Measurements from ENCODE around the gene KREMEN1.
A peak's percentile ranks its signal among the peaks of the same experiment; 100 is the strongest.
"Not testable (repeated sequence)": the region's sequence is repeated elsewhere in the genome, so short reads cannot be mapped to it uniquely, and the experiment has no call there.

The KREMEN1 gene

DNA sequence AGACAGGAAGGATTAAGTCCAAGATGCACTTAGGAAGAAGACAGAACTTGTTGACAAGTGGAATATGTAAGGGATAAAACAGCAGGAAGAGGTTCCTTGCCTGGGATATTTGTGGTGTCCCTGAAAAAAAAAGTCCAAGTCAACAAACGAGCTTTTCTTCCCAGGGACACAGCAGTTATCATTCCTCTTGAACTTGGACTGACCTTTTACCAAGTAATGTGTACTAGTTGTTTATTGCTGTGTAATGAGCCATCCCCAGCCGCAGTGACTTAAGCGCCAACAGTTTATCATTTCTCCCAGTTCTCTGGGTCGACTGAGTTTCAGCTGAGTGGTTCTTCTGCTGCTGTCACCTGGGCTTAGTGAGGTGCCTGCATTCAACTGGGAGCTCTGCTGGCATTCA lies 37.0 kb downstream of the KREMEN1 start:
- no peak for DNase-seq

DNA sequence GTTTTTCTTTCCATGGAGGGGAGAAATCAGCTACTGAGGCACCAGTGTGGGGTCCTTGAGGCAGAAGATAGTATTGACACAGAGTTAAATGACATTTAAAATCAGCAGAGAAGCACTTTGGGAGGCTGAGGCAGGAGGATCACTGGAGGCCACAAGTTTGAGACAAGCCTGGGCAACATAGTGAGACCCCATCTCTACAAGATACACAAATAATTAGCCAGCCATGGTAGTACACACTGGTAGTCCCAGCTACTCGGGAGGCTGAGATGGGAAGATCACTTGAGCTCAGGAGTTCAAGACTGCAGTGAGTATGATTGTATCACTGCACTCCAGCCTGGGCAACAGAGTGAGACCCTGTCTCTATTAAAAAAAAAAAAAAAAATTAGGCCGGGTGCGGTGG lies 38.1 kb downstream of the KREMEN1 start:
- DNase-seq = no peak

DNA sequence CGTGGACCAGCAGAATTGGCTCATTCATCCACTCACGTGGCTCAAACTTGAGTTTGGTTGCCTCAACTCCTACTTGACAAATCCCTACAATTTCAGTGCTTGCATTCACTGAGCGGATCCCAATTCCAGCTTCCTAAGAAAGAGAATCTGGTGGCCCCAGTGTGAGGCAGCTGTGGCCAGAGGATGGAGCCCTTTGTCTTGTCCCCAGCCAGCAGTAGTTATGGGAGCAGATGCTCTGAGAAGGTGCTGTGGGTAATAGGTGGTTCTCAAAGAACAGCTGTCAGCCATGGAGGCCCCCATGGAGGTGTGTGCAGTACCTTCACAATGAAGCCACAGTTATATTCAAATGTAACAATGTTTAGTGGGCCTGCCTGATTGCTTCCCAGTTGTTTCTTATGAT lies 39.3 kb downstream of the KREMEN1 start:
- no peak for DNase-seq

DNA sequence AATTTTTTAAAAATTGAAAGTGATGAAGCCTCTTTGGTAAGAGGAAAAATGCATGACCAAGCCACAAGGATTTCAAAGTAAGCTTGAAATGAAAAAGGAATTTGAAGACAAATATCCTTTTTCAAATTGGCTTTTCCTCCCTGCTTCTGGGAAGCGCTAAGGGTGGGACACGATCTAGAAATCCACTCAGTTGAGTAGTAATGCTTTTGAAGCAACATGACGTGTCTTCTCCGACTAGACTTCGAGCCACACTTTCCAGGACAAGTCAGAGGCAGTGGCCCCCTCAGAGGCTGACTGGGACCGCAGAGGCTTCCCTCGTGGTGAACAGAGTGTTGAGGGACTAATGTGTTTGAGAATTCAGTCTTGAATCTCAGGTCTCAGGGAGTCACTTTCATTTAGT lies 39.8 kb downstream of the KREMEN1 start:
- no peak for DNase-seq

DNA sequence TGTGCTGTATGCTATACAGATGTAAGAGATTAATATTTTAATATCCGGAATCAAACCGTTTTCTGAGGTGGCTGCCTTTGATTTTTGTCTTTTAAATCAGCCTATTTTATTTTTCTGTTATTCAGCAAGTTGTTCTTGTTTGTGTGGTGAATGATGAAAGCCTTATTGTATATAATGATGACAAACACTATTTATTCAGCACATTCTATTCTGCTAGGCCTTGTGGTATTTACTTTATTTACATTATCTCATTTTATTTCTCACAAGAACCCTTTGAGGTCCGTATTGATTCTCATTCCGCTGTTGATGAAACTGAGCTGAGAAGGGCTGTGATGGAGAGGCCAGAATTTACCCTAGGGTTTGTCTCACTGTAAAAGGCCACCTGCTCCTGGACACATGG lies 40.5 kb downstream of the KREMEN1 start:
- DNase-seq = no peak

DNA sequence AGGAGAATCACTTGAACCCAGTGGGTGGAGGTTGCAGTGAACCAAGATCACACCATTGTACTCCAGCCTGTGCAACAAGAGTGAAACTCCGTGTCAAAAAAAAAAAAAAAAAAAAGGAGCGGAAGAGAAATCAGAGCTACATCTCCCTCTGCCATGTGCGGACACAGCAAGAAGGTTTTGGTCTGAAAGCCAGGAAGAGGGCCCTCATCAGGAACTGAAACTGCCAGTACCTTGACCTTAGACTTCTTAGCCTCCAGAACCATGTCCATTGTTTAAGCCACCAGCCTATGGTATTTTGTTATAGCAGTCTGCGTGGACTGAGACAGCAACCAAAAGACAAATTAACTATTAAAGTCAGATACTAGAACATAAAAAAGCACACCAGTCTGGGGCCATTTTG lies 41.6 kb downstream of the KREMEN1 start:
- no peak for DNase-seq

DNA sequence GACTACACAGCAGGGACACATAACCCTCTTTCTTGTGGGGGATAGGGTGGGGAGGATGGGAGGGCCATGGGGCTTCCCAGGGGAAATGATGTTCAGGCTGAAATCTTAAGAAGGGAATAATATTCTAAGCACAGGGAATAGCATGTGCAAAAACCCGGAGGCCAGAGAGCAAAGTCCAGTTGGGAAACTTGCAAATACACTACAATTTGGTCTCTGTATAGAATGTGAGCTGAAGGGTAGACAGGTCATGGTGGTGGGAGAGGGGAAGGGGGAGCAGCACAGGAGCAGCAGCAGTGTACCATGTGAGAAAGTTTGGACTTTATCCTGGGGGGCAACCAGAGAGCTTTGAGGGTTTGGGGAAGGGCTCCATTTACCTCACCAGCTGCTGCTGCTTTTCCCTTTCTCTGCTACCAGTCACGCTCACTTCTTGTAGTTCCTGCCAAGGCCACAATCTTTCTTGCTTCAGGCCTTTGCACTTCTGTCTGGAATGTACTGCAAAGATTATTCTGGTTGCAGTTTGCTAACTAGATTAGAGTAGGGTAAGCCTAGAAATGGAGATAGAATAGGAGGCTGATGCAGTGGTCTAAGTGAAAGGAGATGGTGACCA lies 43.0 kb downstream of the KREMEN1 start:
- DNase-seq = no peak

DNA sequence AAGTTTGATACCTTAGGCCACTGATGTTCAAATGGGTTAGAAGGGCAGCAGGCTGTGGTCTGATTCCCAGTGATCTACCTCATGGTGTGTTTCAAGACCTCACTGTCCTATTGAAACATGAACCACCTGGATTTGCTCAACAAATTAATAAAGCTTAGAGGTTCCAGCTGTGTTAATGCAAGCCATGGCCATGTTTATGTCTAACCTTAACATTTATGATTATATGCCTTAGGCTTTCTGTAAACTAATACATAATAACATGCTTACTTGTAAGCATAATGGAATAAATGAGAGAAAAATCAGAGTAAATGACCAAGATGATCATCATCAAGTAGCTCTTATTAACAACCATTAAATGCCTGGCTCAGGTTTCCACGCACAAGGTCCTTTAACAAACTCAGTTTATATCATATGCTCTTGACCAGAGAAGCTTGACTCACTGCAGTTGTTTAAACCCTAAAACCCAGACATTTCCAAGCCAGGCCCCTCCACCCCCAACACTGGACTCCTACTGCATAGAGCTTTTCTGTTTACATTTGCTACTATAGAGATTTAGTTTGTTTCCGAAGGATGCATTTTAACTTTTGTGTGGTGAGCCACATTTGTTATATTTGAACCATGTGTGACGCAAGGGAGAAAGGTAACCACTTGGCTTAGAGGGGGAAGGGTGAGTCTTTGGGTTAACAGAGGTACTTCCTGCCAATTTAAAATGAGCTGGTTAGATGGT lies 43.7 kb downstream of the KREMEN1 start:
- DNase-seq = no peak

DNA sequence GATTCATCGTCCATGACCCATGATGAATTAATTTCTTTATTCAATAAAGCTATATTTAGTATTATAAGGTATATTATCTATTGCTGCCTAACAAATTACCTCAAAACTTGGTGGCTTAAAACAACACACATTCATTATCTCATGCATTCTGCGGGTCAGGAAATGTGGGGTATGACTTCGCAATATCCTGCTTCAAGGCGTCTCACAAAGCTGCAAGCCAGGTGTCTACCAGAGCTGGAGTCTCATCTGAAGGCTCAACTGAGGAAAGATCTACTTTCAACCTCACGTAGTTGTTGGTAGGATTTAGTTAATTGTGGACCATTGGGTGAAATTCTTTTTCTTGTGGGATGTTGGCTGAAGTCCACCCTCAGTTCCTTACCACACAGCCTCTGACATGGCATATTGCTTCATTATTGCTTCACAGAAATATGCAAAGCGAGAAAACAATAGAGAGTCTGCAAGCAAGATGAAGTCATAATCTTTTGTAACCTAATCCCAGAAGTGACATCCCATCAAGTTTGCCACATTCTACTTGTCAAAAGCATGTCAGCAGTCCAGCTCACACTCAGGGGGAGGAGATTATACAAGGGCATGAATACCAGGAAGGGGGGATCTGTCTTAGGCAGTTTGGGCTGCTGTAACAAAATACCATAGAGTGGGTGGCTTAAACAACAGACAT lies 45.1 kb downstream of the KREMEN1 start:
- peak; percentile 36 for DNase-seq

DNA sequence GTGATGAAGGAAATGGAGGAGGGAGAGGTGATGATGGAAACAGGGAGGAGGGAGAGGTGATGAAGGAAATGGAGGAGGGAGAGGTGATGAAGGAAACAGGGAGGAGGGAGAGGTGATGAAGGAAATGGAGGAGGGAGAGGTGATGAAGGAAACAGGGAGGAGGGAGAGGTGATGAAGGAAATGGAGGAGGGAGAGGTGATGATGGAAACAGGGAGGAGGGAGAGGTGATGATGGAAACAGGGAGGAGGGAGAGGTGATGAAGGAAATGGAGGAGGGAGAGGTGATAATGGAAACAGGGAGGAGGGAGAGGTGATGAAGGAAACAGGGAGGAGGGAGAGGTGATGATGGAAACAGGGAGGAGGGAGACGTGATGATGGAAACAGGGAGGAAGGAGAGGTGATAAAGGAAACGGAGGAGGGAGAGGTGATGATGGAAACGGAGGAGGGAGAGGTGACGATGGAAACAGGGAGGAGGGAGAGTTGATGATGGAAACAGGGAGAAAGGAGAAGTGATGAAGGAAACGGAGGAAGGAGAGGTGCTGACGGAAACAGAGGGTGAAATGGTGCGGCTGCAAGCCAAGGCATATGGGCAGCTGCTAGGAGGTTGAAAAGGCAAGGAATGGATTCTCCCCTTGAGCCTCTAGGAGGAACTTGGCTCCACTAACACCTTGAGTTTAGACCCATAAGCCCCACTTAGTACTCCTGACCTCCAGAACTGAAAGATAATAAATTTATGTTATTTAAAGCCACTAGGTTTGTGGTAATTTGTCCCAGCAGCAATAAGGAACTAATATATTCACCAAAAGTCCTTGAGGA lies 47.5 kb downstream of the KREMEN1 start:
- not testable (repeated sequence) for DNase-seq

DNA sequence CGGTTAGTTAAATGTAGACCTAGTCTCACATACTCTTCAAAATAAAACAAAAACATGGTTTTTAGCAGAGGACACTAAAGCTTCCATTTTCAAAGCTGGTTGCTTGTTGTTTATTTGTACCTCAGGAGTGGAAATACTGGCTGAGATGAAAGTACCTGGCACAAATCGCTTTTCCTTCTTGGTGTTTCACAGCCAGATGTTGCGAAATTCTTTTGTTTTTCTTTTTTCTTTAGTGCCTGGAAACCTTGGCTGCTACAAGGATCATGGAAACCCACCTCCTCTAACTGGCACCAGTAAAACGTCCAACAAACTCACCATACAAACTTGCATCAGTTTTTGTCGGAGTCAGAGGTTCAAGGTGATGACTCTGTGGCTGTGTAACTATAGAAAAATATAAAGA lies 48.3 kb downstream of the KREMEN1 start:
- DNase-seq = no peak

DNA sequence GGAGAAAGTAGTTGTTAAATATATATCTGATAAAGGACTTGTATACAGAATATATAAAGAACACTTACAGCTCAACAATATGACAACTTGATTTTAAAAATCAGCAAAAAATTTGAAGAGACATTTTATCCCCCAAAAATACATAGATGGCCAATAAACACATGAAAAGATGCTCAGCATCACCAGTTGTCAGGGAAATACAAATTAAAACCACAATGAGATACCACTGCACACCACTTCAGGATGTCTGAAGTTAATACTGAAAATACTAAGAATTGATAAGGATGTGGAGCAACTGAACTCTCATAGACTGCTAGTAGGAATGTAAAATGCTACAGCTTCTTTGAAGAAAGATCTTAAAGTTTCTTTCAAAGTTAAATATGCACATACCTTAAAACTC lies 49.2 kb downstream of the KREMEN1 start:
- DNase-seq = no peak

DNA sequence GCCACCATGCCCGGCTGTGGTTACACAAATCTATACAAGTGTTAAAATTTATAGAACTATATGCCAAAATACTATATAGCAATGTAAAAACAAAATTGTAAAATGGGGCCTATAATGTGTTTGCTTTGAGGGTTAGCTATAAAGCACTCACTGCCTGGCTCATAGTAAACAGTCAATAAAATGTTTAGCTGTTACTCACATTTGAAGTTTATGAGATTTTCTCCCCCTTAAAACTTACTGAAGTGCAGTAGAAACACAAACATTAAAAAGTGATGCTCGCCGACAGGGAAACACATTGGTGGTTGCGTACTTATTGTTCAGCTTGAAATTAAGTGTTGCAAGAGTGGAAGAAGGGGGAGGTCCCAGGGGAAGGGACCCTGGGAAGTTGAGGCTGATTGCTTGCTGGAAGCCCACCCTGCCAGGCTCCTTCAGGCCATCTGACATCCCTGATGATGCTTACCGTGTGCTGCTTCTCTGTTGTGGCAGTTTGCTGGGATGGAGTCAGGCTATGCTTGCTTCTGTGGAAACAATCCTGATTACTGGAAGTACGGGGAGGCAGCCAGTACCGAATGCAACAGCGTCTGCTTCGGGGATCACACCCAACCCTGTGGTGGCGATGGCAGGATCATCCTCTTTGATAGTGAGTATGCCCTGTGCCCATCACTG lies 52.1 kb downstream of the KREMEN1 start:
- DNase-seq = no peak

DNA sequence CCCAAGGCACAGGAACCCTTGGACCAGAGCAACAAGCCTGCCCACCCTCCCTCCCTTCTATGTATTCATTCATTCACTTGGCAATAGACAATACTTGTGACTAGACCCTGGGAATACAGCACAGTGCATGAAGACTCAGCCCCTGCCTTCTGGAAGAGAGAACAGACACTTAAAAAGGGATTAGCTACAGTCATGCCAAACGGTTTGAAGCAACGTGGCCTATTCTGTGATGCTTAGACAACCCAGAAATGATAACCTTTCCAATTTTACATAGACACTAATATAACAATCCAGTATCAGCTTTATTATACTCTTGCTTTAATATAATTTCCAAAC lies 52.6 kb downstream of the KREMEN1 start:
- DNase-seq = no peak

DNA sequence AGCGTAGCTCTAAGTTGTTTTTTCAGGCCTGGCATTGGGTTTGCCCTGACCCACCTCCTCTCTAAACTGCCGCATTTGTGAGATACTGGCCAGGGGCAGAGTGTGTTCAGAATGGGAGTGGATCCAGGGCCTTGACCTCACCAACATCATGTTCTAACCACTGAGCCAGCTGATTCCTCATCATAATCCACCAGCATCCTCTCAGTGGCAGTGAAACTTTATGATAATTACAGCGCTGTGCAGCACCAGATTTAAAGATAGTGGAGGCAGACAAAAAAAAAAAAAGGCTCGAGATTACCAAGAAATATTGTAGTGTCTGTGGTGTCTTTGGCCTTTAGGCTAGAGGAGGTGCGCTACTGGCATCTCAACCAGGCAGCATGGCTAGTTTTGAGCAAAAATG lies 53.0 kb downstream of the KREMEN1 start:
- DNase-seq = no peak

DNA sequence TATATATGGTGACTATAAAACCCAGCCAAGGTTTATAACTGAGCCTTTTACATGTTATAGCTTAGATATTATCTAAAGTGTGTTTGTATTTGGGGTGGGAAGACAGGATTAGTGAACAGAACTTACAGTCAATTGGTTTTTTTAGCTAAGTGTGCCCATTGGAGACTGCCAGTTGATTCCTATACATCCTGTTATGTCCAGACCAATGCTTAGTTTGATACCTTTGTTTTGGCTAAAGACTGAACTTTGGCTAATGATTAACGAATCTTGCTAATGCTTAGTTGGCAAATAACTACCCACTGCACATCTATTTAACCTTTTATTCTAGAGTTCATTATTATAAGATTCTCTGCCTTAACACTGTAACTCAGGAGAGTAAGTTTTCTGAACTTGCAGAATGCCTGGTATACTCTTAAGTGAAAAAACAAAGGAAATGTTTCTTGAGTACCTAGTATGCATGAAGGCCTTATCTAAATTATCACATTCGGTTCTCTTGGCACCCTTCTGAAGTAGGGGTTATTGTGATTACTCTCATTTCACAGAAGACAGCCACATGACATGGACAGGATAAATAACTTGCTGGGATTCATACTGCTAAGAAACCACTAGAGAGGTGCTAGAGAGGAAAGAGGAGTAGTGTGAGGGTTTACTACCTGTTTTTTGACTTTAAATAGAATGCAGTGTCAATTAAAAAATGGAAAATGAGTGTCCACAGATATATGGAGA lies 54.0 kb downstream of the KREMEN1 start:
- DNase-seq = no peak

DNA sequence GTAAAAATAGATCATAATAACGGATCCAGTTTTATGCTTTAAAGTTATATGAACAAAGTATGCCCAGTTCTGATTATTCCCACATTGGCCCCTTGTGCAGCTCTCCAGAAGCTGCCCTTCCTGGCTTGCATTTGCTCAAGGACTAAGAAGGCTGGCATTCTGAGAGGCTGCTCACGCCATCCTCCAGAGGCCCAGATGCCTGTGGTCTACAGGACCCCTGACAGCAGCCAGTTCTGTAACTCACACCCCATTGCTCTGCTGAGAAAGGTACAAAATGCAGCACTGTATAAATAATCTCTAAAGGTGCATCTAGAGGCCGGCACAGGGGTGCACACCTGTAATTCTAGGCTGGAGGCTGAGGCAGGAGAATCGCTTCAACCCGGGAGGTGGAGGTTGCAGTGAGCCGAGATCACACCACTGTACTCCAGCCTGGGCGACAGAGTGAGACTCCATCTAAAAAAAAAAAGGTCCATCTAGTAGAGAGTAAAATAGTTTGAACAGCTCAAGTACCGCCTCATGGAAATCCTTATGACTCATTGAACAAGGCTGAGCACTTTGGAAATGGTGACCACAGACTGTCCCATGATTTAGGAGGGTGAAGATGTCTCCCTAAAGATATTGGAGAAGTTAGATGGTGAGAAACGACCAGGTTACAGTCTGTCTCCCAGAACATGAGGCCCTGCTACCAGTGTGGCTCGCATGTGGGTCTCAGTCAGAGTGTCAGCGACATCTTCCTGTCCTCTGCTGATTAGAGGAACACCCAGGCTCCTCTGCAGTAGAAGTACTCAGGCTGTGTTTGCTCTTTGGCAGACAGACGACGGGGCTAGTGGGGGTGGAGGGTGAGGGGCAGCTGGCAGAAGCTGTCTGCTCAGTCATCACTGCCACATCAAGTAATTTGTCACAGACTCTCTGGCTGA lies 56.3 kb downstream of the KREMEN1 start:
- no peak for DNase-seq

DNA sequence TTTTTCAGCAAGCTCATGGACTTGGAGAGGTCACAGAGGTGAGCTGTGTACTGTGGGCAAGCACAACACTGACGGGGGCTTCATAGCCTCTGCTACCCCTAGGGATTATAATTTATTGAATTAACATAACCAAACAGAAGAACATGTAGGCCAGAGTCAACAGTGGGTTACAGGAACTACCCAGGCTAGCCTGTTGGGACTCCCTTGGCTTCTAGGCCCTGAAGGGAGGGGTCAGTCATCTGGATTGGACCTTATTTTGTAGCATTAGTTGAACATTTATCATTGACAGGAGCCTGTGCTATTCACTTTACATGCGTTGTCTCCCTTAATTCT lies 56.9 kb downstream of the KREMEN1 start:
- DNase-seq = no peak

DNA sequence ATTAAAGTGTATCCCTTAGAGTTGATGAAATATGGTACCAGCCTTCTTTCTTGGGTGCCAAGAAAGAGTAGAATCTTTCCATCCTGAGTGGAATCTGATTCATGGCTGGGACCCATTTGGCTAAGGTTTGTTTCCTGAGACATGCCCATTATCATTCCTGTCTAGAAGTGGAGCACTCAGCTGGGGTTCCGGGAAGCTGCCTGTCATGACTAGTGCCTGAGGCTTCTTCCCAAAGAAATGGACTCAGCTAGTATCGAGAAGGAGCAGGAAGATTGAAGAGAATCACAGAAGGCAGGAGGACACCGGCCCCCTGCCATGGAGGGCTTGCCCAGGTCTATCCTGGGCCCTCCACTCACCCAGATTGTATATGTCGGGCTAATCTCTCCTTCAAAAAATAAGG lies 57.6 kb downstream of the KREMEN1 start:
- DNase-seq = no peak

DNA sequence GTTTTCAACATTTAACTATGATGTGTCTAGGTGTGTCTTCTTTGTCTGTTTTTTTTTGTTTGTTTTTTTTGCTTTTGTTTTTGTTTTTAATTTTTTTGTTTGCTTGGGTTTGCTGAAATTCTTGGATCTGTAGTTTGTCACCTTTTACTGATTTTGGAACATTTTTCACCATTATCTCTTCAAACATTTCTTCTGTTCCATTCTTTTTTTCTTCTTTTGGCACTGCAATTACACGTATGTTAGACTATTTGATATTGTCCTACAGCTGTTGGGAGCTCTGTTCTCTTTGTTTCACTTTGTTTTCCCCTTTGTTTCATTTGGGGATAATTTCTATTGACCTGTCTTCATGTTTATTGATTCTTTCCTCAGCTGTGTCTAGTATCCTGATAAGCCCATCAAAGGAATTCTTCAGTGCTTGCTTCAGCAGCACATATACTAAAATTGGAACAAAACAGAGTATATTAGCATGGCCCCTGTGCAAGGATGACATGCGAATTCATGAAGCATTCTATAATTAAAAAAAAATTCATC lies 60.8 kb downstream of the KREMEN1 start:
- DNase-seq = no peak

DNA sequence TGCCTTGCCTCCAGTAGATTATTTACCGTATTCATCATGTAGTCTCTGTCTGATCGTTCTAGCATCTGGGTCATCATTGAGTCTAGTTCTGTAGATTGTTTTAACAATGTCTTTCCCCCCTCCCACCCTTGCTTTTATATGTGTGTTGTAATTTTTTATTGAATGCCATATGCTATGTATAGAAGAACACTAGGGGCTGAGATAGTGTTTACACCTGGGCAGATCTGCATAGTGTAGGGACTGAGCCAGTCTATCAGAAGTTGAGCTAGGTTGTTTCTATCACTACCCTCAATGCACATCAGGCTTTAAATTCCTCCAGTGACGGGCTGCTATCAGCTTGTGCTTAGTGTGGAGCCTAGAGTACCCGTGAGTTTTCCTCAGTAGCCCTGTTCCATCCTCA lies 61.6 kb downstream of the KREMEN1 start:
- DNase-seq = no peak
